ENCODE measurements around the gene DEPDC7.
"Not testable (repeated sequence)": the region's sequence is repeated elsewhere in the genome, so short reads cannot be mapped to it uniquely, and the experiment has no call there.

DNA sequence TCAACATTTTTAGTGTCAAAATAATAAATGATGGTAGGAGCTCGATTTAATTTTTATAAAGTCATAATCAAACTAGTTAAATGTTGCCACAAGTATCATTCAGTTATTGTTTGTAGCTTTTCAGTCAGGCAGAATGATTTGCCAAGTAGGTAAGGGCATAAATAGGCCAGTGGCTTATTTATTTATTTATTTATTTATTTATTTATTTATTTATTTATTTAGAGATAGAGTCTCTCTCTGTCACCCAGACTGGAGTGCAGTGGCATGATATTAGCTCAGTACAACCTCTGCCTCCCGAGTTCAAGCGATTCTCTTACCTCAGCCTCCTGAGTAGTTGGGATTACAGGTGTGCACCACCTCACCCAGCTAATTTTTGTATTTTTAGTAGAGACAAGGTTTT, 43.4 kb upstream of the DEPDC7 start:
- TF ChIP-seq, protein P1, sequence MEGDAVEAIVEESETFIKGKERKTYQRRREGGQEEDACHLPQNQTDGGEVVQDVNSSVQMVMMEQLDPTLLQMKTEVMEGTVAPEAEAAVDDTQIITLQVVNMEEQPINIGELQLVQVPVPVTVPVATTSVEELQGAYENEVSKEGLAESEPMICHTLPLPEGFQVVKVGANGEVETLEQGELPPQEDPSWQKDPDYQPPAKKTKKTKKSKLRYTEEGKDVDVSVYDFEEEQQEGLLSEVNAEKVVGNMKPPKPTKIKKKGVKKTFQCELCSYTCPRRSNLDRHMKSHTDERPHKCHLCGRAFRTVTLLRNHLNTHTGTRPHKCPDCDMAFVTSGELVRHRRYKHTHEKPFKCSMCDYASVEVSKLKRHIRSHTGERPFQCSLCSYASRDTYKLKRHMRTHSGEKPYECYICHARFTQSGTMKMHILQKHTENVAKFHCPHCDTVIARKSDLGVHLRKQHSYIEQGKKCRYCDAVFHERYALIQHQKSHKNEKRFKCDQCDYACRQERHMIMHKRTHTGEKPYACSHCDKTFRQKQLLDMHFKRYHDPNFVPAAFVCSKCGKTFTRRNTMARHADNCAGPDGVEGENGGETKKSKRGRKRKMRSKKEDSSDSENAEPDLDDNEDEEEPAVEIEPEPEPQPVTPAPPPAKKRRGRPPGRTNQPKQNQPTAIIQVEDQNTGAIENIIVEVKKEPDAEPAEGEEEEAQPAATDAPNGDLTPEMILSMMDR (IDR thresholded peaks at IDR 0.05): not testable (repeated sequence)
- TF ChIP-seq CHD2 (IDR thresholded peaks at IDR 0.05; ENCODE audit: low read length, partially characterized antibody); HDAC2 (IDR thresholded peaks at IDR 0.05); FOSL2 (IDR thresholded peaks at IDR 0.05); FOSL2 (CRISPR knock-in tag; IDR thresholded peaks at IDR 0.05); RFX5 (IDR thresholded peaks at IDR 0.05); TP53 (CRISPR knock-in tag; IDR thresholded peaks at IDR 0.05); CBX2 (IDR thresholded peaks at IDR 0.05; ENCODE audit: borderline replicate concordance, low read depth): not testable (repeated sequence)
